ENCODE results near the gene PITPNC1. TPM values are rescaled to one million over a fixed set of nuclear protein-coding genes. Genes with fewer than 3 reads are reported as not detected.

The PITPNC1 gene
- total and polyA plus RNA-seq, 11 donors: 7.0 to 20.8 (median 11.3) TPM

- Histone ChIP-seq H3K27me3 (no peaks in the 10 kb centered on the region), H3K36me3 (no peaks in the 10 kb centered on the region), H3K27ac (no peak overlapping the region), H3K9me3 (peaks cover 0 to 16% (median 8%) of the 10 kb centered on the region in 12 donors), H3K4me3 (no peak overlapping the region), H3K4me1 (no peaks in the 10 kb centered on the region)
- 86 to 98% (median 97%) methylated on average over 4 of the region's 4 CpGs for WGBS, 4 donors
- no peak for ATAC-seq
- no peak for TF ChIP-seq POLR2A (IDR thresholded peaks at IDR 0.05)
- TF ChIP-seq, protein P1, sequence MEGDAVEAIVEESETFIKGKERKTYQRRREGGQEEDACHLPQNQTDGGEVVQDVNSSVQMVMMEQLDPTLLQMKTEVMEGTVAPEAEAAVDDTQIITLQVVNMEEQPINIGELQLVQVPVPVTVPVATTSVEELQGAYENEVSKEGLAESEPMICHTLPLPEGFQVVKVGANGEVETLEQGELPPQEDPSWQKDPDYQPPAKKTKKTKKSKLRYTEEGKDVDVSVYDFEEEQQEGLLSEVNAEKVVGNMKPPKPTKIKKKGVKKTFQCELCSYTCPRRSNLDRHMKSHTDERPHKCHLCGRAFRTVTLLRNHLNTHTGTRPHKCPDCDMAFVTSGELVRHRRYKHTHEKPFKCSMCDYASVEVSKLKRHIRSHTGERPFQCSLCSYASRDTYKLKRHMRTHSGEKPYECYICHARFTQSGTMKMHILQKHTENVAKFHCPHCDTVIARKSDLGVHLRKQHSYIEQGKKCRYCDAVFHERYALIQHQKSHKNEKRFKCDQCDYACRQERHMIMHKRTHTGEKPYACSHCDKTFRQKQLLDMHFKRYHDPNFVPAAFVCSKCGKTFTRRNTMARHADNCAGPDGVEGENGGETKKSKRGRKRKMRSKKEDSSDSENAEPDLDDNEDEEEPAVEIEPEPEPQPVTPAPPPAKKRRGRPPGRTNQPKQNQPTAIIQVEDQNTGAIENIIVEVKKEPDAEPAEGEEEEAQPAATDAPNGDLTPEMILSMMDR (IDR thresholded peaks at IDR 0.05): no peak
- intact Hi-C loops (cut with DNase I): no loop called here
- DNase-seq: no peak
These were observed 281.2 kb downstream of the PITPNC1 start for GRCh38 chr17:67658265-67658664.

DNA sequence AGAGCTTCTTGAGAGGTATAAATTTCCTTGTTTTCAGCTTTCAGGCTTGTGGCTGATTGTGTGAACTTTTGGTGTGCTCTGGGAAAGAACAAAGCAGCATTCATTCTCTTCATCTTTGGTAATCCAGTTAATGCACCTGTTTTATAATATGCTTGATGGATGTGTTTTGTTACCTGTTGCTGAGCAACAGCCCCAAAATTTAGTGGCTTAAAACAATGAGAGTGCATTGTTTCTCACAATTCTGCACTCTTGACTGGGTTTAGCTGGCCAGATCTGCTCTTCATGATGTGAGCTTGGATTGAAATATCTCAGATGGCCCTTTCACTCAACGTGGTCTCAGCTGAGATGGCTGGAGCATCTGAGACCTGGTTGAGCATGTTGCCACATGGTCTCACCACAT is 281.9 kb downstream of the PITPNC1 start:
- TF ChIP-seq, protein P1 (IDR thresholded peaks at IDR 0.05): no peak
- TF ChIP-seq POLR2A (IDR thresholded peaks at IDR 0.05): no peak
- intact Hi-C loops (cut with DNase I): no loop called here
- 85 to 100% (median 92%) methylated on average over 1 of the region's 1 CpG for WGBS, 4 donors
- no peaks in the 10 kb centered on the region for H3K27me3 ChIP-seq
- H3K9me3 ChIP-seq: peaks cover 0 to 16% (median 8%) of the 10 kb centered on the region in 12 donors
- DNase-seq (no peak), ATAC-seq (no peak)
- H3K27ac ChIP-seq: no peak overlapping the region
- no peak overlapping the region for H3K4me3 ChIP-seq
- no peaks in the 10 kb centered on the region for H3K36me3 ChIP-seq
- H3K4me1 ChIP-seq: no peaks in the 10 kb centered on the region

GRCh38 chr17:67662712-67663111 is 285.6 kb downstream of the PITPNC1 start:
- H3K9me3 ChIP-seq: peaks cover 0 to 14% (median 8%) of the 10 kb centered on the region in 12 donors
- no peak overlapping the region for H3K27ac ChIP-seq
- no peak for ATAC-seq
- H3K27me3 ChIP-seq: no peaks in the 10 kb centered on the region
- no peaks in the 10 kb centered on the region for H3K4me1 ChIP-seq
- no peak for DNase-seq
- H3K4me3 ChIP-seq: no peak overlapping the region
- TF ChIP-seq, protein P1 (IDR thresholded peaks at IDR 0.05): no peak
- no peak for TF ChIP-seq POLR2A (IDR thresholded peaks at IDR 0.05)
- intact Hi-C loops (cut with DNase I): no loop called here
- no peaks in the 10 kb centered on the region for H3K36me3 ChIP-seq

DNA sequence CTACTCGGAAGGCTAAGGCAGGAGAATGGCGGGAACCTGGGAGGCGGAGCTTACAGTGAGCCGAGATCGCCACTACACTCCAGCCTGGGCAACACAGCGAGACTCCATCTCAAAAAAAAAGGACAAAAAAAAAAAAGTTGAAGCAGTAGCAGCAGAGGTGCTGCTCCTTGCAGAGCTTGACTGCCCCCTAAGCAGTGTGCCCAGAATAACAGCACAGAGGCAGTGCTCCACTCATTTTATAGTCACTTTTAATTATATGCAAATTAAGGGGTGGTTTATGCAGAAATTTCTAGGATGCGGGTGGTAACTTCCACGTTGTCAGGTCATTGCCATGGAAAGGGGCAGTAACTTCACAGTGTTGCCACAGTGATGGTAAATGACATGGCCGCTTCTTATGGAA is 286.4 kb downstream of the PITPNC1 start:
- Histone ChIP-seq H3K36me3 (no peaks in the 10 kb centered on the region), H3K27ac (no peak overlapping the region), H3K4me3 (no peak overlapping the region), H3K27me3 (no peaks in the 10 kb centered on the region), H3K4me1 (no peaks in the 10 kb centered on the region), H3K9me3 (peaks cover 0 to 6% (median 2%) of the 10 kb centered on the region in 12 donors)
- DNase-seq (no peak), ATAC-seq (no peak)
- WGBS, 4 donors: 85 to 94% (median 90%) methylated on average over 9 of the region's 9 CpGs
- intact Hi-C loops (cut with DNase I): no loop called here
- no peak for TF ChIP-seq POLR2A (IDR thresholded peaks at IDR 0.05)
- TF ChIP-seq, protein P1 (IDR thresholded peaks at IDR 0.05): no peak
